Keratinocyte (primary cell): ENCODE measurements around the gene IL1RAPL2. TPM values are rescaled to one million over a fixed set of nuclear protein-coding genes. Genes with fewer than 3 reads are reported as not detected.

ENCODE experiments used
- DNase-seq: peaks from one replicate; pipeline ENCODE4 v3.0.0-alpha.2; 2011; ENCODE audit warnings: low read depth, missing footprints, low spot score
- FAIRE-seq: peaks from 2 replicates; lab custom pipeline; 2011; peaks lifted over from hg19 to GRCh38; lab: Jason Lieb, UNC
- H2AFZ ChIP-seq: 2 replicates; pipeline ENCODE4 v1.6.0; 2012; ENCODE audit warnings: low read length, control low read depth, inconsistent platforms; ENCODE audit not compliant: control insufficient read depth
- H3K27ac ChIP-seq: 2 replicates; pipeline ENCODE4 v1.5.1; 2011; ENCODE audit warnings: low read length; ENCODE audit not compliant: control insufficient read depth, insufficient read depth
- H3K27me3 ChIP-seq: 3 replicates; pipeline ENCODE4 v1.6.0; 2011; ENCODE audit warnings: low read length; ENCODE audit not compliant: control insufficient read depth, insufficient read depth; ENCODE audit errors: extremely low read depth
- H3K36me3 ChIP-seq, 2 experiments: 2 replicates in 1 of 2; 3 replicates in 1 of 2; pipeline ENCODE4 v1.5.1; 2011; ENCODE audit warnings: low read length in 2 of 2, mild to moderate bottlenecking in 1 of 2; ENCODE audit not compliant: control insufficient read depth in 2 of 2, insufficient read depth in 2 of 2; ENCODE audit errors: extremely low read depth in 1 of 2
- H3K4me1 ChIP-seq: 3 replicates; pipeline ENCODE4 v1.5.1; 2011; ENCODE audit warnings: low read length; ENCODE audit not compliant: control insufficient read depth, insufficient read depth; ENCODE audit errors: extremely low read depth
- H3K4me2 ChIP-seq: 3 replicates; pipeline ENCODE4 v1.6.0; 2011; ENCODE audit warnings: low read depth, low read length; ENCODE audit not compliant: control insufficient read depth, insufficient read depth; ENCODE audit errors: extremely low read depth
- H3K4me3 ChIP-seq, 3 experiments: fragments of 200-600 bp in 1 of 3; sonication (generic) in 1 of 3; 2 replicates in 2 of 3; 3 replicates in 1 of 3; pipeline ENCODE4 v1.5.1; 2011 to 2016; ENCODE audit warnings: low read length in 3 of 3, mild to moderate bottlenecking in 3 of 3, control low read depth in 2 of 3, inconsistent platforms in 1 of 3, low read depth in 1 of 3, mixed read lengths in 1 of 3, mixed run types in 1 of 3, moderate library complexity in 1 of 3; ENCODE audit not compliant: control insufficient read depth in 2 of 3, insufficient read depth in 2 of 3; ENCODE audit errors: extremely low read depth in 1 of 3
- H3K79me2 ChIP-seq: 2 replicates; pipeline ENCODE4 v1.6.0; 2012; ENCODE audit warnings: low read length; ENCODE audit not compliant: control insufficient read depth, insufficient read depth
- H3K9ac ChIP-seq: 3 replicates; pipeline ENCODE4 v1.6.0; 2011; ENCODE audit warnings: low read length; ENCODE audit not compliant: control insufficient read depth, insufficient read depth; ENCODE audit errors: extremely low read depth
- H3K9me1 ChIP-seq: 3 replicates; pipeline ENCODE4 v1.6.0; 2011; ENCODE audit warnings: low read length; ENCODE audit not compliant: control insufficient read depth, insufficient read depth; ENCODE audit errors: extremely low read depth
- H3K9me3 ChIP-seq: 2 replicates; pipeline ENCODE4 v1.5.1; 2012; ENCODE audit warnings: low read depth, low read length; ENCODE audit not compliant: control insufficient read depth
- H4K20me1 ChIP-seq: 3 replicates; pipeline ENCODE4 v1.6.0; 2011; ENCODE audit warnings: low read length; ENCODE audit not compliant: control insufficient read depth, insufficient read depth; ENCODE audit errors: extremely low read depth
- CTCF ChIP-seq, 3 experiments: IDR thresholded peaks in 1 of 3; conservative IDR thresholded peaks in 1 of 3; optimal IDR thresholded peaks in 1 of 3; 2 replicates in 2 of 3; 3 replicates in 1 of 3; pipeline versions ENCODE3 to v1.5.1; 2011; ENCODE audit warnings: low read length in 3 of 3, mild to moderate bottlenecking in 3 of 3, moderate library complexity in 2 of 3, control low read depth in 1 of 3, inconsistent platforms in 1 of 3; ENCODE audit not compliant: insufficient read depth in 2 of 3; ENCODE audit errors: extremely low read depth in 1 of 3
- EZH2 ChIP-seq: IDR thresholded peaks from one replicate; pipeline ENCODE4 v1.6.1; 2012; ENCODE audit warnings: inconsistent platforms, mild to moderate bottlenecking, low read length, moderate library complexity
- dilution Hi-C: fragments of 300-500 bp; cut with MboI; formaldehyde crosslinking; loops from one replicate; pipeline ENCODE4 v1.7.0; 2020; ENCODE audit warnings: low sequenced_read_pairs; ENCODE audit not compliant: extremely low pct_ligation_motif_present
- polyA plus RNA-seq, 5 experiments: library from polyadenylated mRNA; depleted of rRNA in 3 of 5; stranded (reverse) in 3 of 5; stranded (forward) in 1 of 5; unstranded in 1 of 5; fragments of >200 nt; gene quantifications; 1 replicate in 1 of 5; 2 replicates in 3 of 5; 3 replicates in 1 of 5; pipeline versions ENCODE4 v1.2.1 to v1.2.3, GENCODE V29; 2011 to 2012; ENCODE audit warnings: missing spikeins in 2 of 5, low read depth in 1 of 5, low replicate concordance in 1 of 5

Gene IL1RAPL2
- polyA plus RNA-seq, 1 donor (not counting 4 experiments of a cell fraction or from before 2014, with no cell fraction given), result 0.24 TPM

- H3K9me3 ChIP-seq, result no peaks in the 10 kb centered on the region
- dilution Hi-C loops, result no loop called here
- H3K36me3 ChIP-seq, result no peaks in the 10 kb centered on the region
- H3K4me3 ChIP-seq, result no peak overlapping the region
- H3K4me2 ChIP-seq, result no peak overlapping the region
- no peaks in the 10 kb centered on the region for H3K27me3 ChIP-seq
- H4K20me1 ChIP-seq, result no peaks in the 10 kb centered on the region
- DNase-seq (no peak), FAIRE-seq (no peak)
- H3K79me2 ChIP-seq, result no peaks in the 10 kb centered on the region
- no peak overlapping the region for H3K27ac ChIP-seq
- no peaks in the 10 kb centered on the region for H3K9me1 ChIP-seq
- TF ChIP-seq CTCF (optimal IDR thresholded peaks at IDR 0.05 in 1 of 3, IDR thresholded peaks at IDR 0.05 in 1 of 3, conservative IDR thresholded peaks at IDR 0.05 in 1 of 3; ENCODE audit: extremely low read depth in 1 of 3, insufficient read depth in 2 of 3, low read length in 3 of 3), result no peak
- TF ChIP-seq EZH2, result no peak
- H2AFZ ChIP-seq, result no peak overlapping the region
- H3K4me1 ChIP-seq, result no peaks in the 10 kb centered on the region
- no peak overlapping the region for H3K9ac ChIP-seq
Measured at GRCh38 chrX:104696667-104697066, 130.7 kb downstream of the IL1RAPL2 start.

GRCh38 chrX:104697294-104697693, 131.3 kb downstream of the IL1RAPL2 start:
- Histone ChIP-seq H3K27me3 (no peaks in the 10 kb centered on the region), H3K27ac (no peak overlapping the region), H3K4me2 (no peak overlapping the region), H3K4me3 (no peak overlapping the region), H2AFZ (no peak overlapping the region), H3K9me3 (no peaks in the 10 kb centered on the region), H3K79me2 (no peaks in the 10 kb centered on the region), H3K9ac (no peak overlapping the region), H3K4me1 (no peaks in the 10 kb centered on the region), H3K36me3 (no peaks in the 10 kb centered on the region), H4K20me1 (no peaks in the 10 kb centered on the region), H3K9me1 (no peaks in the 10 kb centered on the region)
- FAIRE-seq (no peak), DNase-seq (no peak)
- no peak for TF ChIP-seq EZH2
- TF ChIP-seq CTCF (optimal IDR thresholded peaks at IDR 0.05 in 1 of 3, IDR thresholded peaks at IDR 0.05 in 1 of 3, conservative IDR thresholded peaks at IDR 0.05 in 1 of 3; ENCODE audit: extremely low read depth in 1 of 3, insufficient read depth in 2 of 3, low read length in 3 of 3), result no peak
- dilution Hi-C loops, result no loop called here
